HepG2 (cell line): ENCODE measurements around the gene ATP8A2.

ENCODE experiments used
- CAMTA2 ChIP-seq: sonication (generic); formaldehyde crosslinking; IDR thresholded peaks from 2 replicates; pipeline ENCODE4 v1.4.0; 2020; ENCODE audit warnings: mild to moderate bottlenecking, missing genetic modification reagents, borderline replicate concordance
- FOXJ3 ChIP-seq: sonication (generic); formaldehyde crosslinking; IDR thresholded peaks from 2 replicates; pipeline ENCODE4 v1.4.0; 2020; ENCODE audit warnings: missing genetic modification reagents, mild to moderate bottlenecking, borderline replicate concordance
- HCFC1 ChIP-seq: fragments of 150-350 bp; IDR thresholded peaks from 2 replicates; pipeline ENCODE4 v1.6.1; 2014; ENCODE audit warnings: low read depth, low read length
- HNRNPK ChIP-seq: fragments of 200-400 bp; formaldehyde crosslinking; IDR thresholded peaks from 2 replicates; pipeline ENCODE4 v1.6.1; 2018; ENCODE audit warnings: low read length, low read depth, moderate library complexity, mild to moderate bottlenecking; ENCODE audit not compliant: poor library complexity, severe bottlenecking
- POLR2AphosphoS2 ChIP-seq: IDR thresholded peaks from 2 replicates; pipeline ENCODE4 v1.6.1; 2011; ENCODE audit warnings: low read depth, low read length, improper control_type of control experiment
- ZFP62 ChIP-seq: sonication (generic); formaldehyde crosslinking; IDR thresholded peaks from 2 replicates; pipeline ENCODE4 v1.4.0; 2020; ENCODE audit warnings: missing genetic modification reagents
- ZNF121 ChIP-seq: sonication (generic); formaldehyde crosslinking; IDR thresholded peaks from 2 replicates; pipeline ENCODE4 v1.5.0; 2020; ENCODE audit warnings: mild to moderate bottlenecking, missing genetic modification reagents
- ZNF143 ChIP-seq: sonication (generic); formaldehyde crosslinking; IDR thresholded peaks from 2 replicates; pipeline ENCODE4 v1.4.0; 2020; ENCODE audit warnings: missing genetic modification reagents
- TF ChIP-seq, protein P1 (sequence below): sonication (generic); formaldehyde crosslinking; IDR thresholded peaks from 2 replicates; pipeline ENCODE4 v1.5.0; 2020; ENCODE audit warnings: mild to moderate bottlenecking, missing genetic modification reagents, moderate library complexity

DNA sequence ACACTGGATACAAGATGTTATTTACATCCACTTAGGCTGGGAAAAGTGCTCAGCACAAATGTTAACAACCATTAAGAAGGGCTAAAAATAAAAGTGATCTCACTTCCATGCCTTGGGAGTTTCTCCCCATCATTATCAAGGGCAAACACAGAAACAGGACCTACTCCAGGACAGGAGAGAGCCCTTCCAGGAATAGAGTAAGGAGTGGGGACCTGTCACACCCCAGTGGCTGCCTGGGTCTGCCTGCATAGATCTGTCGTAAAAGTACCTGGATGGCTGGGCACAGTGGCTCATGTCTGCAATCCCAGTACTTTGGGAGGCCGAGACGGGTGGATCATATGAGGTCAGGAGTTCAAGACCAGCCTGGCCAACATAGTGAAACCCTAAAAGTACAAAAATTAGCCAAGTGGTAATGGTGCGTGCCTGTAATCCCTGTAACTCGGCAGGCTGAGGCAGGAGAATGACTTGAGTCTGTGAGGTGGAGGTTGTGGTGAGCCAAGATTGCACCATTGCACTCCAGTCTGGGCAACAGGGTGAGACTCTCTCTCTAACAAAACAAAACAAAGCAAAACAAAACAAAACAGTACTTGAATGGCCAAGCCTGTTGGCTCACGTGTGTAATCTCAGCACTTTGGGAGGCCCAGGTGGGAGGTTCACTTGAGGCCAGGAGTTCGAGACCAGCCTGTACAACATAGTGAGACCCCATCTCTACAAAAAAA lies 5.6 kb downstream of the ATP8A2 start:
- TF ChIP-seq, protein P1, sequence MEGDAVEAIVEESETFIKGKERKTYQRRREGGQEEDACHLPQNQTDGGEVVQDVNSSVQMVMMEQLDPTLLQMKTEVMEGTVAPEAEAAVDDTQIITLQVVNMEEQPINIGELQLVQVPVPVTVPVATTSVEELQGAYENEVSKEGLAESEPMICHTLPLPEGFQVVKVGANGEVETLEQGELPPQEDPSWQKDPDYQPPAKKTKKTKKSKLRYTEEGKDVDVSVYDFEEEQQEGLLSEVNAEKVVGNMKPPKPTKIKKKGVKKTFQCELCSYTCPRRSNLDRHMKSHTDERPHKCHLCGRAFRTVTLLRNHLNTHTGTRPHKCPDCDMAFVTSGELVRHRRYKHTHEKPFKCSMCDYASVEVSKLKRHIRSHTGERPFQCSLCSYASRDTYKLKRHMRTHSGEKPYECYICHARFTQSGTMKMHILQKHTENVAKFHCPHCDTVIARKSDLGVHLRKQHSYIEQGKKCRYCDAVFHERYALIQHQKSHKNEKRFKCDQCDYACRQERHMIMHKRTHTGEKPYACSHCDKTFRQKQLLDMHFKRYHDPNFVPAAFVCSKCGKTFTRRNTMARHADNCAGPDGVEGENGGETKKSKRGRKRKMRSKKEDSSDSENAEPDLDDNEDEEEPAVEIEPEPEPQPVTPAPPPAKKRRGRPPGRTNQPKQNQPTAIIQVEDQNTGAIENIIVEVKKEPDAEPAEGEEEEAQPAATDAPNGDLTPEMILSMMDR (CRISPR knock-in tag) = no peak
- TF ChIP-seq CAMTA2 (CRISPR knock-in tag) (no peak), ZNF143 (CRISPR knock-in tag) (no peak), ZFP62 (CRISPR knock-in tag) (no peak), POLR2AphosphoS2 (no peak), HNRNPK (no peak), ZNF121 (CRISPR knock-in tag) (no peak), FOXJ3 (no peak), HCFC1 (no peak)
